ENCODE data around the gene RNF11.

The RNF11 gene

GRCh38 chr1:51284487-51284954, 48.4 kb downstream of the RNF11 start:
- DNase-seq: no peak
- H3K27me3 Mint-ChIP-seq: no peaks in the 10 kb centered on the region
- peaks cover 15 to 27% of the 10 kb centered on the region in 2 donors for H3K4me1 Mint-ChIP-seq

GRCh38 chr1:51285055-51285454, 49.0 kb downstream of the RNF11 start:
- Mint-ChIP-seq H3K36me3 (peaks cover 0 to 15% of the 10 kb centered on the region in 2 donors), H3K27ac (no peak overlapping the region), H3K27me3 (peaks cover 0 to under 1% of the 10 kb centered on the region in 2 donors), H3K9me3 (no peaks in the 10 kb centered on the region), H3K4me1 (peaks cover 15 to 27% of the 10 kb centered on the region in 2 donors), H3K4me3 (no peak overlapping the region)
- ATAC-seq (replicated peaks) (peak; percentile 62 to 73), DNase-seq (no peak)

More at GRCh38 chr1:51284487-51284954, 48.4 kb downstream of the RNF11 start:
- Mint-ChIP-seq H3K4me3 (no peak overlapping the region), H3K27ac (peak overlapping the region; percentile 47), H3K9me3 (no peaks in the 10 kb centered on the region), H3K36me3 (peaks cover 0 to 17% of the 10 kb centered on the region in 2 donors)
- ATAC-seq (replicated peaks): peak; percentile 25 to 46

GRCh38 chr1:51287966-51288365, 51.9 kb downstream of the RNF11 start:
- DNase-seq: no peak
- H3K27me3 Mint-ChIP-seq: peaks cover 0 to 3% of the 10 kb centered on the region in 2 donors
- H3K27ac Mint-ChIP-seq: peak overlapping the region; percentile 27
- H3K4me3 Mint-ChIP-seq: no peak overlapping the region
- H3K9me3 Mint-ChIP-seq: no peaks in the 10 kb centered on the region
- no peak for ATAC-seq (replicated peaks)
- H3K36me3 Mint-ChIP-seq: peaks cover 0 to 5% of the 10 kb centered on the region in 2 donors
- peaks cover 9 to 17% of the 10 kb centered on the region in 2 donors for H3K4me1 Mint-ChIP-seq

GRCh38 chr1:51288578-51288977, 52.5 kb downstream of the RNF11 start:
- H3K4me3 Mint-ChIP-seq: no peak overlapping the region
- no peak for ATAC-seq (replicated peaks)
- H3K36me3 Mint-ChIP-seq: peaks cover 0 to 5% of the 10 kb centered on the region in 2 donors
- DNase-seq: no peak
- no peak overlapping the region for H3K27ac Mint-ChIP-seq
- H3K27me3 Mint-ChIP-seq: peaks cover 0 to 3% of the 10 kb centered on the region in 2 donors
- no peaks in the 10 kb centered on the region for H3K9me3 Mint-ChIP-seq
- H3K4me1 Mint-ChIP-seq: peaks cover 7 to 12% of the 10 kb centered on the region in 2 donors

- Mint-ChIP-seq H3K27me3 (peaks cover 0 to 3% of the 10 kb centered on the region in 2 donors), H3K4me1 (peaks cover 0 to 2% of the 10 kb centered on the region in 2 donors), H3K27ac (no peak overlapping the region), H3K9me3 (no peaks in the 10 kb centered on the region), H3K36me3 (no peaks in the 10 kb centered on the region), H3K4me3 (no peak overlapping the region)
- no peak for ATAC-seq (replicated peaks)
- no peak for DNase-seq
Measured at GRCh38 chr1:51289676-51290488, 53.8 kb downstream of the RNF11 start.

GRCh38 chr1:51290489-51290847, 54.4 kb downstream of the RNF11 start:
- Mint-ChIP-seq H3K4me1 (no peaks in the 10 kb centered on the region), H3K4me3 (no peak overlapping the region), H3K36me3 (no peaks in the 10 kb centered on the region), H3K9me3 (no peaks in the 10 kb centered on the region), H3K27me3 (peaks cover 0 to 3% of the 10 kb centered on the region in 2 donors), H3K27ac (no peak overlapping the region)
- no peak for ATAC-seq (replicated peaks)
- DNase-seq: no peak

GRCh38 chr1:51293898-51294515, 57.9 kb downstream of the RNF11 start:
- DNase-seq: no peak
- ATAC-seq (replicated peaks): no peak
- Mint-ChIP-seq H3K9me3 (no peaks in the 10 kb centered on the region), H3K4me3 (no peak overlapping the region), H3K4me1 (peaks cover 13 to 16% of the 10 kb centered on the region in 2 donors), H3K27ac (no peak overlapping the region), H3K27me3 (peaks cover 12 to 19% of the 10 kb centered on the region in 2 donors), H3K36me3 (no peaks in the 10 kb centered on the region)

GRCh38 chr1:51294566-51295184, 58.6 kb downstream of the RNF11 start:
- no peak for ATAC-seq (replicated peaks)
- Mint-ChIP-seq H3K27me3 (peaks cover 12 to 19% of the 10 kb centered on the region in 2 donors), H3K4me1 (peaks cover 13 to 18% of the 10 kb centered on the region in 2 donors), H3K27ac (no peak overlapping the region), H3K36me3 (no peaks in the 10 kb centered on the region), H3K4me3 (no peak overlapping the region), H3K9me3 (no peaks in the 10 kb centered on the region)
- no peak for DNase-seq

GRCh38 chr1:51295926-51296325, 59.9 kb downstream of the RNF11 start:
- H3K27ac Mint-ChIP-seq: no peak overlapping the region
- ATAC-seq (replicated peaks) (no peak), DNase-seq (no peak)
- no peaks in the 10 kb centered on the region for H3K9me3 Mint-ChIP-seq
- H3K27me3 Mint-ChIP-seq: peaks cover 12 to 16% of the 10 kb centered on the region in 2 donors
- H3K36me3 Mint-ChIP-seq: no peaks in the 10 kb centered on the region
- H3K4me3 Mint-ChIP-seq: no peak overlapping the region
- peaks cover 13 to 24% of the 10 kb centered on the region in 2 donors for H3K4me1 Mint-ChIP-seq

- DNase-seq (peak; percentile 68), ATAC-seq (replicated peaks) (peak; percentile 75 to 81)
- no peaks in the 10 kb centered on the region for H3K9me3 Mint-ChIP-seq
- H3K4me1 Mint-ChIP-seq: peaks cover 14 to 24% of the 10 kb centered on the region in 2 donors
- peak overlapping the region; percentile 80 to 84 for H3K4me3 Mint-ChIP-seq
- peak overlapping the region; percentile 77 for H3K27ac Mint-ChIP-seq
- no peaks in the 10 kb centered on the region for H3K36me3 Mint-ChIP-seq
- H3K27me3 Mint-ChIP-seq: peaks cover 12 to 16% of the 10 kb centered on the region in 2 donors
Measured at GRCh38 chr1:51296383-51297357, 60.6 kb downstream of the RNF11 start.

- Mint-ChIP-seq H3K9me3 (no peaks in the 10 kb centered on the region), H3K4me1 (peaks cover 22 to 30% of the 10 kb centered on the region in 2 donors), H3K27me3 (peaks cover 12 to 16% of the 10 kb centered on the region in 2 donors), H3K4me3 (peak overlapping the region; percentile 80 to 84), H3K36me3 (no peaks in the 10 kb centered on the region), H3K27ac (peak overlapping the region; percentile 76)
- DNase-seq (no peak), ATAC-seq (replicated peaks) (no peak)
Measured at GRCh38 chr1:51297401-51298321, 61.6 kb downstream of the RNF11 start.

- ATAC-seq (replicated peaks) (no peak), DNase-seq (no peak)
- Mint-ChIP-seq H3K27me3 (peaks cover 12 to 16% of the 10 kb centered on the region in 2 donors), H3K9me3 (no peaks in the 10 kb centered on the region), H3K36me3 (no peaks in the 10 kb centered on the region), H3K27ac (peak overlapping the region; percentile 37), H3K4me3 (peak overlapping the region in 1 of 2 donors; percentile 9), H3K4me1 (peaks cover 25 to 30% of the 10 kb centered on the region in 2 donors)
Measured at GRCh38 chr1:51298322-51298705, 62.2 kb downstream of the RNF11 start.

All from stimulated activated naive B cell treated with anti-CD40 and anti-IgM and Interleukin-4, amounts not matched to agents 10 μg/mL and 1 μg/mL and 100 μg/mL, for 72 hours (primary cell).